K562 (cell line): Measurements from ENCODE around the gene TMEM132C. TPM values are rescaled to one million over a fixed set of nuclear protein-coding genes. Genes with fewer than 3 reads are reported as not detected.
A peak's percentile ranks its signal among the peaks of the same experiment; 100 is the strongest.

ENCODE experiments used
- CBFB ChIP-seq: sonication (generic); formaldehyde crosslinking; IDR thresholded peaks from 2 replicates; pipeline ENCODE4 v1.4.0; 2020; ENCODE audit warnings: mild to moderate bottlenecking, missing genetic modification reagents
- DEAF1 ChIP-seq: fragments of 450-650 bp; formaldehyde crosslinking; IDR thresholded peaks from 2 replicates; pipeline ENCODE4 v1.4.0; 2020; ENCODE audit warnings: mild to moderate bottlenecking, moderate library complexity
- LARP7 ChIP-seq: fragments of 450-650 bp; IDR thresholded peaks from 2 replicates; pipeline ENCODE4 v1.6.1; 2016
- polyA plus RNA-seq, 8 experiments: library from polyadenylated mRNA; depleted of rRNA in 4 of 8; stranded (reverse) in 5 of 8; unstranded in 3 of 8; fragments of >200 nt; fragmentation: Nextera tagmentation in 2 of 8; fragmentation: Illumina TruSeq in 1 of 8; extraction: Ambion mirVana in 2 of 8; extraction: Trizol in 1 of 8; gene quantifications; 2 replicates each; pipeline versions ENCODE4 v1.2.1 to v1.2.3, GENCODE V29; 2011 to 2014; ENCODE audit warnings: inconsistent platforms in 1 of 8, missing spikeins in 1 of 8
- total RNA-seq, 7 experiments: library from RNA; depleted of rRNA in 6 of 7; stranded (reverse); fragments of >200 nt in 6 of 7; fragmentation: Illumina TruSeq in 2 of 7; extraction: Trizol in 2 of 7; gene quantifications; 2 replicates each; pipeline versions ENCODE4 v1.2.1 to v1.2.3, GENCODE V29; 2011 to 2021; ENCODE audit warnings: low replicate concordance in 1 of 7
- TF ChIP-seq, protein P1 (sequence below), 2 experiments: fragments of 450-650 bp; formaldehyde crosslinking in 1 of 2; IDR thresholded peaks; 2 replicates each; pipeline versions ENCODE4 v1.4.0 to v1.6.1; 2014 to 2020; ENCODE audit warnings: mild to moderate bottlenecking in 2 of 2, borderline replicate concordance in 1 of 2, low read depth in 1 of 2

Gene TMEM132C
- total and polyA plus RNA-seq, 9 of the 15 experiments (the other 6 are each of a cell fraction or from before 2014, with no cell fraction given), result not detected

- TF ChIP-seq LARP7 (no peak), CBFB (no peak), DEAF1 (CRISPR knock-in tag) (peak; percentile 64)
- TF ChIP-seq, protein P1, sequence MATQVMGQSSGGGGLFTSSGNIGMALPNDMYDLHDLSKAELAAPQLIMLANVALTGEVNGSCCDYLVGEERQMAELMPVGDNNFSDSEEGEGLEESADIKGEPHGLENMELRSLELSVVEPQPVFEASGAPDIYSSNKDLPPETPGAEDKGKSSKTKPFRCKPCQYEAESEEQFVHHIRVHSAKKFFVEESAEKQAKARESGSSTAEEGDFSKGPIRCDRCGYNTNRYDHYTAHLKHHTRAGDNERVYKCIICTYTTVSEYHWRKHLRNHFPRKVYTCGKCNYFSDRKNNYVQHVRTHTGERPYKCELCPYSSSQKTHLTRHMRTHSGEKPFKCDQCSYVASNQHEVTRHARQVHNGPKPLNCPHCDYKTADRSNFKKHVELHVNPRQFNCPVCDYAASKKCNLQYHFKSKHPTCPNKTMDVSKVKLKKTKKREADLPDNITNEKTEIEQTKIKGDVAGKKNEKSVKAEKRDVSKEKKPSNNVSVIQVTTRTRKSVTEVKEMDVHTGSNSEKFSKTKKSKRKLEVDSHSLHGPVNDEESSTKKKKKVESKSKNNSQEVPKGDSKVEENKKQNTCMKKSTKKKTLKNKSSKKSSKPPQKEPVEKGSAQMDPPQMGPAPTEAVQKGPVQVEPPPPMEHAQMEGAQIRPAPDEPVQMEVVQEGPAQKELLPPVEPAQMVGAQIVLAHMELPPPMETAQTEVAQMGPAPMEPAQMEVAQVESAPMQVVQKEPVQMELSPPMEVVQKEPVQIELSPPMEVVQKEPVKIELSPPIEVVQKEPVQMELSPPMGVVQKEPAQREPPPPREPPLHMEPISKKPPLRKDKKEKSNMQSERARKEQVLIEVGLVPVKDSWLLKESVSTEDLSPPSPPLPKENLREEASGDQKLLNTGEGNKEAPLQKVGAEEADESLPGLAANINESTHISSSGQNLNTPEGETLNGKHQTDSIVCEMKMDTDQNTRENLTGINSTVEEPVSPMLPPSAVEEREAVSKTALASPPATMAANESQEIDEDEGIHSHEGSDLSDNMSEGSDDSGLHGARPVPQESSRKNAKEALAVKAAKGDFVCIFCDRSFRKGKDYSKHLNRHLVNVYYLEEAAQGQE (IDR thresholded peaks at IDR 0.05; ENCODE audit: borderline replicate concordance), result peak; percentile 60; the same call in 1 of the 2 replicates
- TF ChIP-seq, protein P1 (CRISPR knock-in tag; IDR thresholded peaks at IDR 0.05; ENCODE audit: low read depth), result no peak
Measured at GRCh38 chr12:128259556-128260070, 7.4 kb upstream of the TMEM132C start (continued).
